H1 (cell line): ENCODE measurements around the gene IVNS1ABP. TPM values are rescaled to one million over a fixed set of nuclear protein-coding genes. Genes with fewer than 3 reads are reported as not detected.

ENCODE experiments used
- ATF2 ChIP-seq: IDR thresholded peaks from 2 replicates; pipeline ENCODE4 v1.6.1; 2012; ENCODE audit warnings: low read length, inconsistent platforms
- CBX8 ChIP-seq: fragments of 300-800, 300-1000 bp; sonication (generic); IDR thresholded peaks from 2 replicates; pipeline ENCODE4 v1.7.1; 2016; ENCODE audit warnings: low read depth, low read length, borderline replicate concordance
- CTBP2 ChIP-seq: IDR thresholded peaks from 2 replicates; pipeline ENCODE4 v1.7.0; 2011; ENCODE audit warnings: borderline replicate concordance, mild to moderate bottlenecking, moderate library complexity, mixed read lengths, low read length; ENCODE audit not compliant: insufficient read depth, insufficient read length
- GTF2F1 ChIP-seq: IDR thresholded peaks from 2 replicates; pipeline ENCODE4 v1.6.1; 2012; ENCODE audit warnings: low read depth, low read length, improper control_type of control experiment, borderline replicate concordance
- PHF8 ChIP-seq: fragments of 200-600 bp; sonication (generic); conservative IDR thresholded peaks from 2 replicates; pipeline ENCODE4 v1.7.1; 2012; ENCODE audit warnings: low read depth, mild to moderate bottlenecking, inconsistent platforms, low read length, moderate library complexity
- SP4 ChIP-seq: IDR thresholded peaks from 2 replicates; pipeline ENCODE4 v1.6.1; 2012; ENCODE audit warnings: low read length, inconsistent platforms
- TAF7 ChIP-seq: optimal IDR thresholded peaks from 2 replicates; pipeline ENCODE3; 2011; ENCODE audit warnings: low read depth, mild to moderate bottlenecking, inconsistent platforms, low read length, moderate library complexity, borderline replicate concordance
- polyA plus RNA-seq, 7 experiments: library from polyadenylated mRNA; depleted of rRNA in 3 of 7; stranded (reverse) in 5 of 7; unstranded in 2 of 7; fragments of >200 nt in 5 of 7; fragments of 200-250 nt in 2 of 7; gene quantifications; 1 replicate in 5 of 7; 2 replicates in 1 of 7; 4 replicates in 1 of 7; pipeline versions ENCODE4 v1.2.1 to v1.2.3, GENCODE V29; 2011 to 2013; ENCODE audit warnings: missing spikeins in 2 of 7, mixed read lengths in 2 of 7
- total RNA-seq: library from RNA; stranded (reverse); fragmentation: NEBNext Ultra II Directional; extraction: Animal tissue kit (Norgen Biotek cat#: 25700); gene quantifications from 2 replicates; pipeline ENCODE4 v1.2.1, GENCODE V29; 2021

IVNS1ABP gene
- total and polyA plus RNA-seq, 2 of the 8 experiments (the other 6 are each of a cell fraction or from before 2014, with no cell fraction given), result 65.9 to 189 TPM

DNA sequence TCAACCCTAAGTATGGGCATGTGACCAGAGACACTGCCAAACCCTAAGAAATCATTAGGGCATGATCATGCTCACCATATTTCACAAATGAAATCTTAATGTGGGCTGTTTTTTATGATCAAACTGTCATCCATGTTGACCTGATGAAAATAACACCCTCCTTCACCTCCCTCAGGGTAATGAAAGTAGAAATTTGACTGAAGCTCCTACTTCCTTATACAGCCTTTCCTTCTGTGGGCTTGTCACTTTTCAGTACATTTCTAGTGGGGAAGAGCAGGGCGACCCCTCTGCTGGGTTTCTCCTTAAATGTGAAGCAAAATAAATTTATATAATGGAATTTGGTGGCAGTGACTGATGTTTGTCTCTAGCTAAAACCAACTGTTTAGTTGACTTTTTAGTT is 25.9 kb downstream of the IVNS1ABP start (continued):
- TF ChIP-seq CTBP2 (no peak), ATF2 (no peak), TAF7 (no peak), CBX8 (no peak), PHF8 (no peak), SP4 (no peak), GTF2F1 (no peak)
